HepG2 (cell line): ENCODE measurements around the gene RIPK1. TPM values are rescaled to one million over a fixed set of nuclear protein-coding genes. Genes with fewer than 3 reads are reported as not detected.

Experiments
- ATAC-seq: fragments of 200-7000 bp; cut with Tn5 transposase; 3 replicates; pipeline ENCODE4 v1.9.1; 2020; ENCODE audit warnings: mild to moderate bottlenecking, moderate library complexity
- BruUV-seq: library from RNA; stranded (reverse); fragments of 400-500 nt; replicated peaks from 2 replicates; lab custom pipeline; 2021; lab: Mats Ljungman, UMichigan
- CTCF ChIA-PET: fragments of 300-600 bp; formaldehyde crosslinking; extraction: SDS; loops from one replicate; lab custom pipeline; 2021; ENCODE audit warnings: low total read pairs, inconsistent platforms, low intra/inter-chr PET ratio; lab: Yijun Ruan, JAX
- POLR2A ChIA-PET: fragments of 350-600 bp; sonication (Branson Sonifier 250); formaldehyde crosslinking; loops from one replicate; lab custom pipeline; 2020; ENCODE audit warnings: antibody characterized with exemption, inconsistent platforms; lab: Yijun Ruan, JAX
- DNase-seq: peaks from one replicate; pipeline ENCODE4 v3.0.0-alpha.2; 2015; ENCODE audit warnings: low spot score
- FAIRE-seq: peaks from 3 replicates; lab custom pipeline; 2011; peaks lifted over from hg19 to GRCh38; lab: Jason Lieb, UNC
- H2AFZ ChIP-seq: one replicate; pipeline ENCODE4 v1.6.1; 2011; ENCODE audit warnings: low read length, inconsistent platforms
- H3K27ac ChIP-seq: fragments of 300-600 bp; 3 replicates; pipeline ENCODE4 v1.8.0; 2011; ENCODE audit warnings: mixed run types, mild to moderate bottlenecking, mixed read lengths, low read length, inconsistent platforms; ENCODE audit not compliant: insufficient read depth; ENCODE audit errors: extremely low read length
- H3K27me3 ChIP-seq, 2 experiments: fragments of 200-600 bp in 1 of 2; 2 replicates in 1 of 2; 3 replicates in 1 of 2; pipeline versions ENCODE4 v1.6.0 to v1.8.0; 2011; ENCODE audit warnings: low read length in 2 of 2, mild to moderate bottlenecking in 2 of 2, moderate library complexity in 2 of 2, inconsistent platforms in 1 of 2; ENCODE audit not compliant: insufficient read depth in 2 of 2, control insufficient read depth in 1 of 2
- H3K36me3 ChIP-seq, 2 experiments: fragments of 200-600 bp in 1 of 2; replicated peaks in 1 of 2; 2 replicates in 1 of 2; 3 replicates in 1 of 2; pipeline versions ENCODE4 v1.5.1 to v1.8.0; 2011; ENCODE audit warnings: low read length in 2 of 2, inconsistent platforms in 1 of 2; ENCODE audit not compliant: insufficient read depth in 2 of 2, control insufficient read depth in 1 of 2
- H3K4me1 ChIP-seq: 2 replicates; pipeline ENCODE4 v1.5.1; 2012; ENCODE audit warnings: low read length, inconsistent platforms; ENCODE audit not compliant: insufficient read depth
- H3K4me2 ChIP-seq: 2 replicates; pipeline ENCODE4 v1.6.0; 2011; ENCODE audit warnings: low read depth, low read length, inconsistent platforms
- H3K4me3 ChIP-seq, 3 experiments: fragments of 200-600 bp in 1 of 3; sonication (generic), shearing (Covaris generic) in 1 of 3; replicated peaks in 1 of 3; 2 replicates each; pipeline ENCODE4 v1.5.1; 2011 to 2016; ENCODE audit warnings: low read length in 3 of 3, inconsistent platforms in 2 of 3, low read depth in 2 of 3, mild to moderate bottlenecking in 2 of 3, control low read depth in 1 of 3, mixed read lengths in 1 of 3; ENCODE audit not compliant: insufficient read depth in 1 of 3
- H3K79me2 ChIP-seq: one replicate; pipeline ENCODE4 v1.6.1; 2011; ENCODE audit warnings: low read length, inconsistent platforms; ENCODE audit not compliant: insufficient read depth
- H3K9ac ChIP-seq: 2 replicates; pipeline ENCODE4 v1.6.0; 2011; ENCODE audit warnings: mild to moderate bottlenecking, low read depth, low read length, inconsistent platforms; ENCODE audit not compliant: insufficient read depth
- H3K9me3 ChIP-seq: 2 replicates; pipeline ENCODE4 v1.5.1; 2012; ENCODE audit warnings: mild to moderate bottlenecking, low read length
- H4K20me1 ChIP-seq: 2 replicates; pipeline ENCODE4 v1.6.0; 2011; ENCODE audit warnings: inconsistent platforms, mild to moderate bottlenecking, low read length, moderate library complexity; ENCODE audit not compliant: insufficient read depth
- HNF4A ChIP-seq: sonication (generic); formaldehyde crosslinking; IDR thresholded peaks from 2 replicates; pipeline ENCODE4 v1.4.0; 2020; ENCODE audit warnings: missing genetic modification reagents
- MAFG ChIP-seq: sonication (generic); formaldehyde crosslinking; IDR thresholded peaks from 2 replicates; pipeline ENCODE4 v1.5.1; 2020; ENCODE audit warnings: mild to moderate bottlenecking, missing genetic modification reagents
- MAFK ChIP-seq, 2 experiments: IDR thresholded peaks in 1 of 2; conservative IDR thresholded peaks in 1 of 2; 2 replicates each; pipeline ENCODE4 v1.6.1; 2011; ENCODE audit warnings: improper control_type of control experiment in 2 of 2, low read length in 2 of 2
- MXI1 ChIP-seq: IDR thresholded peaks from 3 replicates; pipeline ENCODE4 v1.6.1; 2012; ENCODE audit warnings: low read depth, low read length, inconsistent platforms, borderline replicate concordance
- SALL1 ChIP-seq: sonication (generic); formaldehyde crosslinking; IDR thresholded peaks from 2 replicates; pipeline ENCODE4 v1.8.0; 2022; ENCODE audit warnings: mild to moderate bottlenecking, missing genetic modification reagents
- TOPORS ChIP-seq: sonication (generic); formaldehyde crosslinking; IDR thresholded peaks from 2 replicates; pipeline ENCODE4 v1.8.0; 2023; ENCODE audit warnings: mild to moderate bottlenecking, missing genetic modification reagents
- UBTF ChIP-seq: sonication (generic); formaldehyde crosslinking; IDR thresholded peaks from 2 replicates; pipeline ENCODE4 v1.4.0; 2020; ENCODE audit warnings: mild to moderate bottlenecking, missing genetic modification reagents
- ZC3H4 ChIP-seq: sonication (generic); formaldehyde crosslinking; IDR thresholded peaks from 2 replicates; pipeline ENCODE4 v1.4.0; 2020; ENCODE audit warnings: missing genetic modification reagents, borderline replicate concordance
- ZNF567 ChIP-seq: sonication (generic); formaldehyde crosslinking; IDR thresholded peaks from 2 replicates; pipeline ENCODE4 v1.8.1; 2023; ENCODE audit warnings: mild to moderate bottlenecking, missing genetic modification reagents, borderline replicate concordance
- ZNF7 ChIP-seq: IDR thresholded peaks from 2 replicates; pipeline ENCODE4 v1.6.1; 2016; ENCODE audit warnings: missing biosample characterization, missing genetic modification reagents
- WGBS: methylation state at CpG from one replicate; pipeline ENCODE4 v1.1.6; 2017; ENCODE audit warnings: low lambda C conversion rate; 5-methylcytosine and 5-hydroxymethylcytosine counted together
- in situ Hi-C: cut with HindIII; loops from 2 replicates; pipeline ENCODE4 v1.10.0; 2017; ENCODE audit warnings: low pct_unique_long_range_greater_than_20kb; ENCODE audit not compliant: extremely low pct_ligation_motif_present
- intact Hi-C: fragments of 100-400 bp; cut with micrococcal nuclease; formaldehyde crosslinking; loops from one replicate; pipeline ENCODE4 v1.10.0; 2022; ENCODE audit not compliant: unreplicated experiment
- polyA plus RNA-seq, 8 experiments: library from polyadenylated mRNA; depleted of rRNA in 3 of 8; stranded (reverse) in 7 of 8; unstranded in 1 of 8; fragments of >200 nt; fragmentation: Illumina TruSeq in 4 of 8; extraction: Trizol in 4 of 8; gene quantifications; 2 replicates each; pipeline versions ENCODE4 v1.2.1 to v1.2.3, GENCODE V29; 2011 to 2016; ENCODE audit warnings: low read depth in 4 of 8, missing spikeins in 1 of 8, mixed read lengths in 1 of 8; ENCODE audit not compliant: insufficient read depth in 1 of 8
- total RNA-seq, 5 experiments: library from RNA; depleted of rRNA; stranded (reverse); fragments of >200 nt; fragmentation: Illumina TruSeq; extraction: Trizol; gene quantifications; 2 replicates each; pipeline ENCODE4 v1.2.3, GENCODE V29; 2016; ENCODE audit warnings: low read depth in 1 of 5

RIPK1 gene
- total and polyA plus RNA-seq, 2 of the 13 experiments (the other 11 are each of a cell fraction or from before 2014, with no cell fraction given): 9.0 to 10.3 TPM

- peak; percentile 34; the same call in 1 of the 3 replicates for TF ChIP-seq MXI1
- TF ChIP-seq ZNF7 (CRISPR knock-in tag): no peak
- peak; percentile 33; the same call in 1 of the 2 replicates for TF ChIP-seq UBTF (CRISPR knock-in tag)
- TF ChIP-seq TOPORS (CRISPR knock-in tag): no peak
- peak; percentile 46; the same call in 1 of the 2 replicates for TF ChIP-seq SALL1 (CRISPR knock-in tag)
- TF ChIP-seq MAFG (CRISPR knock-in tag): peak; percentile 20; the same call in 1 of the 2 replicates
- TF ChIP-seq MAFK (conservative IDR thresholded peaks at IDR 0.05 in 1 of 2, IDR thresholded peaks at IDR 0.05 in 1 of 2; ENCODE audit: low read length in 2 of 2): peak in 1 of 2 experiments; percentile 47; a peak in 1 of 4 replicates
- 0 out of 2 replicates have a peak, but pooled peaks have one; percentile 42 for TF ChIP-seq HNF4A
- TF ChIP-seq ZNF567: 0 out of 2 replicates have a peak, but pooled peaks have one; percentile 43
Observed at GRCh38 chr6:3108746-3109414, 40.6 kb downstream of the RIPK1 start (continued).

GRCh38 chr6:3109761-3110160, 41.5 kb downstream of the RIPK1 start:
- BruUV-seq: no TSS peak
- in situ Hi-C loops (no loop called here), intact Hi-C loops (loop anchor here (10.0 kb wide), 1 partner anchor 45 kb away; the partner anchor contains the start of gene RIPK1)
- H3K27me3 ChIP-seq: no peaks in the 10 kb centered on the region
- peaks cover 23% of the 10 kb centered on the region for H3K4me1 ChIP-seq
- no peaks in the 10 kb centered on the region for H3K79me2 ChIP-seq
- no peak for FAIRE-seq
- no peak for DNase-seq
- H3K36me3 ChIP-seq: peaks cover 19 to 61% of the 10 kb centered on the region in 2 experiments
- no peak overlapping the region for H2AFZ ChIP-seq
- H3K4me3 ChIP-seq: no peak overlapping the region
- ChIA-PET CTCF (no interaction called here), POLR2A (interaction anchor here (1.5 to 1.6 kb wide), 2 partner anchors 42 to 46 kb away, joined by 5 to 7 read pairs; partner anchors contain the start of gene RIPK1)
- no peaks in the 10 kb centered on the region for H4K20me1 ChIP-seq
- no peak overlapping the region for H3K4me2 ChIP-seq
- ATAC-seq: no peak
- no peak overlapping the region for H3K27ac ChIP-seq
- 98% methylated on average over 3 of the region's 3 CpGs for WGBS
- no peak overlapping the region for H3K9ac ChIP-seq
- H3K9me3 ChIP-seq: no peaks in the 10 kb centered on the region
- no peak for TF ChIP-seq ZC3H4 (CRISPR knock-in tag)
